Prostate gland (tissue), 2 donors: ENCODE measurements around the gene ST6GALNAC3. TPM values are rescaled to one million over a fixed set of nuclear protein-coding genes. Genes with fewer than 3 reads are reported as not detected.
"Not testable (repeated sequence)": the region's sequence is repeated elsewhere in the genome, so short reads cannot be mapped to it uniquely, and the experiment has no call there.

ENCODE experiments used
- DNase-seq: peaks from one replicate; pipeline ENCODE4 v3.0.0-alpha.2; 2019; ENCODE audit warnings: low spot score
- H3K27ac ChIP-seq, 2 donors: fragments of 200-600 bp; sonication (generic); 2 replicates each; pipeline ENCODE4 v1.5.1; 2017 to 2019
- H3K27me3 ChIP-seq: fragments of 200-600 bp; sonication (generic); replicated peaks from 2 replicates; pipeline ENCODE4 v1.5.1; 2019; ENCODE audit not compliant: insufficient read depth
- H3K36me3 ChIP-seq, 2 donors: fragments of 200-600 bp; sonication (generic); 1 replicate in 1 of 2; 2 replicates in 1 of 2; pipeline versions ENCODE4 v1.5.1 to v1.8.1; 2017 to 2019
- H3K4me1 ChIP-seq: fragments of 200-600 bp; sonication (generic); replicated peaks from 2 replicates; pipeline ENCODE4 v1.5.1; 2019
- H3K4me3 ChIP-seq, 2 donors: fragments of 200-600 bp; sonication (generic); 2 replicates each; pipeline ENCODE4 v1.5.1; 2017 to 2019
- H3K9me3 ChIP-seq: fragments of 200-600 bp; sonication (generic); 2 replicates; pipeline ENCODE4 v1.5.1; 2017
- POLR2A ChIP-seq: fragments of 450-650 bp; IDR thresholded peaks from one replicate; pipeline ENCODE4 v1.6.1; 2016; ENCODE audit warnings: antibody characterized with exemption, mild to moderate bottlenecking
- POLR2AphosphoS5 ChIP-seq: sonication (generic); formaldehyde crosslinking; IDR thresholded peaks from one replicate; pipeline ENCODE4 v1.6.1; 2017; ENCODE audit warnings: antibody characterized with exemption
- WGBS: methylation state at CpG from one replicate; pipeline ENCODE4 v1.1.5; 2018; 5-methylcytosine and 5-hydroxymethylcytosine counted together
- intact Hi-C: fragments of 100-400 bp; cut with DNase I; formaldehyde crosslinking; loops from one replicate; pipeline ENCODE4 v1.14.2; 2022
- total RNA-seq, 2 donors: library from RNA; depleted of rRNA; stranded (reverse); fragments of >200 nt; gene quantifications; one replicate each; pipeline ENCODE4 v1.1.0, GENCODE V29; 2016
- TF ChIP-seq, protein P1 (sequence below), 4 experiments: fragments of 200-600 bp in 2 of 4; fragments of 450-650 bp in 2 of 4; sonication (generic) in 2 of 4; IDR thresholded peaks; 1 replicate in 3 of 4; 2 replicates in 1 of 4; pipeline ENCODE4 v1.5.1; 2016 to 2019; ENCODE audit warnings: antibody characterized with exemption in 4 of 4, mild to moderate bottlenecking in 2 of 4, moderate library complexity in 2 of 4

The ST6GALNAC3 gene
- total RNA-seq, 2 donors from 2014 or later, result 0.41 to 0.80 TPM

DNA sequence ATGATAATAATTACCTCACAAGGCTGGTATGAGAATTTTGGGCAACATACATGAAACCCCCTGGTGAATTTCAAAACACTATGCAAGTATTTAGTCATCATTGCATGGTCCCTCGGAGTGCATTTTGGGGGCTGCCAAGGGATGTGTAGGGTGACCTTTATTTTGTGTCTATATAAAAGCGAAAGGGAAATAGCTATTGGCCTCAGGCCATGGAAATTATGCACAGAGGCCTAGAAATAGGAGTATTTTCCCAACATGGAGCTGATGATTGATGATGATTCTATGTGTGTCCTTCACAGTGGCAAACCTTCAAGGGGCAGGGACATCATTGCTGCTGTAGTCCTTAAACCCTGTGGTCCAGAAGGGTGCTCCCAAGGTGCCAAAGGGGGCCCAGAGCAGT is 265.5 kb downstream of the ST6GALNAC3 start:
- no peak for DNase-seq
- Histone ChIP-seq H3K27ac (no peak overlapping the region), H3K4me3 (no peak overlapping the region), H3K4me1 (no peaks in the 10 kb centered on the region), H3K36me3 (no peaks in the 10 kb centered on the region), H3K9me3 (no peaks in the 10 kb centered on the region), H3K27me3 (no peaks in the 10 kb centered on the region)
- intact Hi-C loops, result no loop called here
- WGBS, result 84% methylated on average over 2 of the region's 2 CpGs
- TF ChIP-seq POLR2AphosphoS5 (no peak), POLR2A (no peak)
- TF ChIP-seq, protein P1, sequence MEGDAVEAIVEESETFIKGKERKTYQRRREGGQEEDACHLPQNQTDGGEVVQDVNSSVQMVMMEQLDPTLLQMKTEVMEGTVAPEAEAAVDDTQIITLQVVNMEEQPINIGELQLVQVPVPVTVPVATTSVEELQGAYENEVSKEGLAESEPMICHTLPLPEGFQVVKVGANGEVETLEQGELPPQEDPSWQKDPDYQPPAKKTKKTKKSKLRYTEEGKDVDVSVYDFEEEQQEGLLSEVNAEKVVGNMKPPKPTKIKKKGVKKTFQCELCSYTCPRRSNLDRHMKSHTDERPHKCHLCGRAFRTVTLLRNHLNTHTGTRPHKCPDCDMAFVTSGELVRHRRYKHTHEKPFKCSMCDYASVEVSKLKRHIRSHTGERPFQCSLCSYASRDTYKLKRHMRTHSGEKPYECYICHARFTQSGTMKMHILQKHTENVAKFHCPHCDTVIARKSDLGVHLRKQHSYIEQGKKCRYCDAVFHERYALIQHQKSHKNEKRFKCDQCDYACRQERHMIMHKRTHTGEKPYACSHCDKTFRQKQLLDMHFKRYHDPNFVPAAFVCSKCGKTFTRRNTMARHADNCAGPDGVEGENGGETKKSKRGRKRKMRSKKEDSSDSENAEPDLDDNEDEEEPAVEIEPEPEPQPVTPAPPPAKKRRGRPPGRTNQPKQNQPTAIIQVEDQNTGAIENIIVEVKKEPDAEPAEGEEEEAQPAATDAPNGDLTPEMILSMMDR (IDR thresholded peaks at IDR 0.05), result no peak

DNA sequence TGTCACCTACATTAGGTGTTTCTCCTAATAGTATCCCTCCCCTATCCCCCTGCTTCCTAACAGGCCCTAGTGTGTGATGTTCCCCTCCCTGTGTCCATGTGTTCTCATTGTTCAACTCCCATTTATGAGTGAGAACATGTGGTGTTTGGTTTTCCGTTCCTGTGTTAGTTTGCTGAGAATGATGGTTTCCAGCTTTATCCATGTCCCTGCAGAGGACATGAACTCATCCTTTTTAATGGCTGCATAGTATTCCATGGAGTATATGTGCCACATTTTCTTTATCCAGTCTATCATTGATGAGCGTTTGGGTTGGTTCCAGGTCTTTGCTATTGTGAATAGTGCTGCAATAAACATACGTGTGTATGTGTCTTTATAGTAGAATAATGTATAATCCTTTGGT is 267.3 kb downstream of the ST6GALNAC3 start:
- H3K4me3 ChIP-seq, H3K4me1 ChIP-seq, DNase-seq, H3K36me3 ChIP-seq, H3K27ac ChIP-seq, H3K9me3 ChIP-seq, H3K27me3 ChIP-seq, intact Hi-C loops: not testable (repeated sequence)
- WGBS, result 95% methylated on average over 3 of the region's 3 CpGs

DNA sequence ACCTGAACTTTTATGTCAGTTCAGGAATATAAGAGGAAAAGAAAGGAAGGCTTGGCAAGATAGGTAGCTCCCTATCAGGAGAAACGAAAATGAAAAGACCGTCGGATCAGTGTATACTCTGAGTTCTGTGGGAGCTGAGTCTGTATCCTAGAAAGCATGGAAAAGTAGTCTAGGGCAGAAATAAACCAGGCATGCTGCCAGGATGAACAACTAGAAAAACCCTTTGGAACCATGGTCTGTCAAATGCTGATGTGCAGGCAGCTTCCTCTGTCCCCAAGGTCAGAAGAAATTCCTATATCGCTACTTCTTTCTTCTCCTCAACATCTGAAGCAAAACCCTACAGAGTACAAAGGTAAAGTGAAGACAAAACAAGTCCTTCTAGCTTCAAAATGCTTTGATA is 268.8 kb downstream of the ST6GALNAC3 start:
- Histone ChIP-seq H3K9me3 (no peaks in the 10 kb centered on the region), H3K4me3 (no peak overlapping the region), H3K4me1 (no peaks in the 10 kb centered on the region), H3K27me3 (no peaks in the 10 kb centered on the region), H3K36me3 (no peaks in the 10 kb centered on the region), H3K27ac (no peak overlapping the region)
- intact Hi-C loops, result no loop called here
- TF ChIP-seq, protein P1 (IDR thresholded peaks at IDR 0.05), result no peak
- TF ChIP-seq POLR2A (no peak), POLR2AphosphoS5 (no peak)
- DNase-seq, result no peak
- 78% methylated on average over 4 of the region's 4 CpGs for WGBS

DNA sequence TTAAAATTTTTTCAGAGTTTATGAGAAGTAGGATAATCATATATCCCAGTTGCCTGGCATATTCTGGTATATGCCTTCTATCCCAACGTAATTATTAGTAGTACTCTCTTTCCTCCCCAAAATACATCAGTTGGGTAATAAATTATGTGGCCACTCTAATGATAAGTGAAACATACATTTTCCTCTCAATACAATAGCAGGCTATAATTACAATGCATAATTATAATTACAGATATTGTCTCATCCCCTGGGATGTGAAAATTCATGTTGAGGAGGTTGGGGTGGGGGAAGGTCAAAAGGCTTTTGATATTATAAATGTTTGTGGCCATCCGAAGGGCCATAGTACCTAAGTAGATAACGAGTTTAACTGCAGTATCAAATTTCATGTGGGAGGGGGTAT is 277.1 kb downstream of the ST6GALNAC3 start:
- H3K27ac ChIP-seq, result no peak overlapping the region
- no peaks in the 10 kb centered on the region for H3K9me3 ChIP-seq
- WGBS, result 64% methylated on average over 3 of the region's 3 CpGs
- no peaks in the 10 kb centered on the region for H3K36me3 ChIP-seq
- intact Hi-C loops, result no loop called here
- H3K4me3 ChIP-seq, result no peak overlapping the region
- H3K4me1 ChIP-seq, result no peaks in the 10 kb centered on the region
- DNase-seq, result no peak
- TF ChIP-seq POLR2AphosphoS5, result no peak
- TF ChIP-seq, protein P1 (IDR thresholded peaks at IDR 0.05), result no peak
- TF ChIP-seq POLR2A, result no peak
- H3K27me3 ChIP-seq, result no peaks in the 10 kb centered on the region

DNA sequence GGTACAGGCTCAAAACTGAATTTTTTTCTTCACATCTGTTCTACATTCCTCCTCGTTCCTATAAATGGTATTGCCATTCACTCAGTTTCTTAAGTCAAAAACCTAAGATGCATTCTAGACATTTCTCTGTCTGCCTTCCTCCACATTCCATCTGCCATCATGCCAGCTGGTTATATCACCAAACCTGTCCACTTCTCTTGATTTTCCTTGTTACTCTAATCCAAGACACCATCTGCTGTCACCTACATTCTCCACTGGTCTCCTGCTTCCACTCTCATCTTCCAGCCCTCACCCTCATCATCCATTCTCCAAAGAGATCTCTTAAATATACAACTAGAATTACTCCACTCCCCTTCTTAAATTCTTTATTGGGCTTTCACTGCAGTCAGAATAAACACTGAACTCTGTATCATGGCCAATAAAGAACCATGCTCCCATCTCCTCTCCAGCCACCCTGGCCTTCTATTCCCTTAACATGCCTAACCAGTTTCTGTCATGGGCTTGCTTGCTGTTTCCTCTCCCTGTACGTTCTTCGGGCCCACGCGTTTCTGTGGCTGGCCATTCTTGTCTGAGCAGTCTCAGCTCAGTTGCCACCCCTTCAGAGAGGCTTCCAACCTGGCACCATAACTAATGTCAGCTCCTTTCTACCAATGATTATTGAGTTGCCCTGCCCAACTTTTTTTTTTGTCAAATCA is 278.3 kb downstream of the ST6GALNAC3 start:
- Histone ChIP-seq H3K27me3 (no peaks in the 10 kb centered on the region), H3K36me3 (no peaks in the 10 kb centered on the region), H3K27ac (peak overlapping the region in 1 of 2 donors; percentile 27), H3K4me1 (no peaks in the 10 kb centered on the region), H3K4me3 (no peak overlapping the region), H3K9me3 (no peaks in the 10 kb centered on the region)
- DNase-seq, result peak; percentile 52
- 59% methylated on average over 5 of the region's 5 CpGs for WGBS
- TF ChIP-seq POLR2A, result no peak
- TF ChIP-seq, protein P1 (IDR thresholded peaks at IDR 0.05), result no peak
- peak; percentile 68 for TF ChIP-seq POLR2AphosphoS5
- intact Hi-C loops, result no loop called here
